ENCODE measurements around the gene ASS1. TPM values are rescaled to one million over a fixed set of nuclear protein-coding genes. Genes with fewer than 3 reads are reported as not detected.

ASS1 gene
- total and polyA plus RNA-seq, 2 of the 13 experiments (the other 11 are each of a cell fraction or from before 2014, with no cell fraction given): 77.6 to 122 TPM

DNA sequence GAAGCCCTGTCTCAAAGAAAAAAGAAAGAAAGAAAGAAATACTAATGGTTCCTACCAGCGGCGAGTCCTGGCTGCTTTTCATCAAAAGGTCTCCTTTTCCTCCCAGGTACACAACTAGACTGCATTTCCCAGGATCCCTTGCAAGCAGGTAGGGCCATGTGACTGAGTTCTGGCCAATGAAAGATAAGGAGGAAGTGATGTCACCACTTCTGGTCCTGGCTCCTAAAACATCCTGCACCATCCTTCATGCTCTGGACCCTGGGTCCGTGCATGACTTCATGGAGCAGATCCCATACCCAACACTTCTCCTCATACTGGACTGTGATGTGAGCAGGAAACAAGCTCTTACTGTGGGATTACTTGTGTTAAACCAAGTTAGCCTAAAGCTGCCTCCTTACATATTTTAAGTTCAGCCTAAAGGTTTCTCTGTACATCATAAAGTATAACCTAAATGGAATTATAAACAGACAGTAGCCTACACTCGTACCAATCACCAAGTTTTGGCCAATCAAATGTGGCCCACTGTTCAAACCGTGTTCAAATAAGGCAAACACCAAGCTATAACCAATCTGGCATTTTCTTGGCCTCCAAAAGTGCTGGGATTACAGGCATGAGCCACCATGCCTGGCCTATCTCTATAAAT lies 104.5 kb downstream of the ASS1 start:
- Histone ChIP-seq H3K79me2 (ENCODE audit: insufficient read depth, low read length) (no peaks in the 10 kb centered on the region), H3K4me3 (replicated peaks in 1 of 3; ENCODE audit: insufficient read depth in 1 of 3, low read depth in 2 of 3, low read length in 3 of 3) (no peak overlapping the region), H2AFZ (ENCODE audit: low read length) (no peak overlapping the region), H3K9me3 (ENCODE audit: low read length) (no peaks in the 10 kb centered on the region), H3K27me3 (ENCODE audit: control insufficient read depth in 1 of 2, insufficient read depth in 2 of 2, low read length in 2 of 2) (peaks cover 0 to 4% of the 10 kb centered on the region in 2 experiments; a peak in 3 of 5 replicates), H3K4me1 (ENCODE audit: insufficient read depth, low read length) (peaks cover 28% of the 10 kb centered on the region), H3K9ac (ENCODE audit: insufficient read depth, low read depth, low read length) (no peak overlapping the region), H3K27ac (ENCODE audit: extremely low read length, insufficient read depth, low read length) (no peak overlapping the region), H3K36me3 (replicated peaks in 1 of 2; ENCODE audit: control insufficient read depth in 1 of 2, insufficient read depth in 2 of 2, low read length in 2 of 2) (no peaks in the 10 kb centered on the region), H4K20me1 (ENCODE audit: insufficient read depth, low read length) (no peaks in the 10 kb centered on the region), H3K4me2 (ENCODE audit: low read depth, low read length) (no peak overlapping the region)
- DNase-seq (ENCODE audit: low spot score) (peak; percentile 36), FAIRE-seq (peak; percentile 56), ATAC-seq (peak; percentile 16; the same call in 2 of the 3 replicates)
- POLR2A ChIA-PET: no interaction called here
- 85% methylated on average over 5 of the region's 5 CpGs for WGBS (ENCODE audit: low lambda C conversion rate)
- BruUV-seq (replicated peaks): no TSS peak
- CTCF ChIA-PET (ENCODE audit: low intra/inter-chr PET ratio, low total read pairs): no interaction called here
- intact Hi-C loops (cut with micrococcal nuclease; ENCODE audit: unreplicated experiment): no loop called here
- in situ Hi-C loops (cut with HindIII; ENCODE audit: extremely low pct_ligation_motif_present, low pct_unique_long_range_greater_than_20kb): no loop called here
- TF ChIP-seq ZNF652 (CRISPR knock-in tag; IDR thresholded peaks at IDR 0.05; ENCODE audit: borderline replicate concordance, low read depth) (no peak), SIN3A (IDR thresholded peaks at IDR 0.05; ENCODE audit: borderline replicate concordance, low read depth, low read length) (no peak), ZNF143 (CRISPR knock-in tag; IDR thresholded peaks at IDR 0.05) (peak; percentile 86), WIZ (CRISPR knock-in tag; IDR thresholded peaks at IDR 0.05) (no peak), SRSF4 (IDR thresholded peaks at IDR 0.05; ENCODE audit: low read depth, low read length, poor library complexity, severe bottlenecking) (no peak), ZNF672 (CRISPR knock-in tag; IDR thresholded peaks at IDR 0.05) (no peak), ZBTB7B (CRISPR knock-in tag; IDR thresholded peaks at IDR 0.05) (no peak), ZNF17 (CRISPR knock-in tag; IDR thresholded peaks at IDR 0.05) (no peak), ASH2L (IDR thresholded peaks at IDR 0.05; ENCODE audit: insufficient read length, low read depth, low read length) (no peak), TCF12 (IDR thresholded peaks at IDR 0.05) (no peak), TCF12 (CRISPR knock-in tag; IDR thresholded peaks at IDR 0.05) (no peak), THAP11 (CRISPR knock-in tag; IDR thresholded peaks at IDR 0.05) (peak; percentile 91), FOXK1 (CRISPR knock-in tag; IDR thresholded peaks at IDR 0.05; ENCODE audit: borderline replicate concordance, low read depth) (no peak), RNF219 (CRISPR knock-in tag; IDR thresholded peaks at IDR 0.05) (no peak), MLLT10 (CRISPR knock-in tag; IDR thresholded peaks at IDR 0.05) (no peak), ZSCAN30 (CRISPR knock-in tag; IDR thresholded peaks at IDR 0.05) (no peak), ZNF737 (CRISPR knock-in tag; IDR thresholded peaks at IDR 0.05; ENCODE audit: borderline replicate concordance) (no peak), ELF1 (CRISPR knock-in tag; IDR thresholded peaks at IDR 0.05) (peak; percentile 28; the same call in 1 of the 2 replicates), ETV5 (CRISPR knock-in tag; IDR thresholded peaks at IDR 0.05; ENCODE audit: borderline replicate concordance) (no peak), SKI (IDR thresholded peaks at IDR 0.05; ENCODE audit: partially characterized antibody) (no peak)
- TF ChIP-seq, protein P1, sequence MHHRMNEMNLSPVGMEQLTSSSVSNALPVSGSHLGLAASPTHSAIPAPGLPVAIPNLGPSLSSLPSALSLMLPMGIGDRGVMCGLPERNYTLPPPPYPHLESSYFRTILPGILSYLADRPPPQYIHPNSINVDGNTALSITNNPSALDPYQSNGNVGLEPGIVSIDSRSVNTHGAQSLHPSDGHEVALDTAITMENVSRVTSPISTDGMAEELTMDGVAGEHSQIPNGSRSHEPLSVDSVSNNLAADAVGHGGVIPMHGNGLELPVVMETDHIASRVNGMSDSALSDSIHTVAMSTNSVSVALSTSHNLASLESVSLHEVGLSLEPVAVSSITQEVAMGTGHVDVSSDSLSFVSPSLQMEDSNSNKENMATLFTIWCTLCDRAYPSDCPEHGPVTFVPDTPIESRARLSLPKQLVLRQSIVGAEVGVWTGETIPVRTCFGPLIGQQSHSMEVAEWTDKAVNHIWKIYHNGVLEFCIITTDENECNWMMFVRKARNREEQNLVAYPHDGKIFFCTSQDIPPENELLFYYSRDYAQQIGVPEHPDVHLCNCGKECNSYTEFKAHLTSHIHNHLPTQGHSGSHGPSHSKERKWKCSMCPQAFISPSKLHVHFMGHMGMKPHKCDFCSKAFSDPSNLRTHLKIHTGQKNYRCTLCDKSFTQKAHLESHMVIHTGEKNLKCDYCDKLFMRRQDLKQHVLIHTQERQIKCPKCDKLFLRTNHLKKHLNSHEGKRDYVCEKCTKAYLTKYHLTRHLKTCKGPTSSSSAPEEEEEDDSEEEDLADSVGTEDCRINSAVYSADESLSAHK (CRISPR knock-in tag; IDR thresholded peaks at IDR 0.05; ENCODE audit: borderline replicate concordance): no peak

All from HepG2 (cell line).